GM23338 (cell line): ENCODE measurements around the gene S100Z. TPM values are rescaled to one million over a fixed set of nuclear protein-coding genes. Genes with fewer than 3 reads are reported as not detected.

Experiments
- ATAC-seq: fragments of 200-7000 bp; cut with Tn5 transposase; 3 replicates; pipeline ENCODE4 v1.9.1; 2020
- DNase-seq: peaks from one replicate; pipeline ENCODE4 v3.0.0-alpha.2; 2015; ENCODE audit warnings: low spot score
- H2AFZ ChIP-seq: fragments of 200-600 bp; sonication (generic); 2 replicates; pipeline ENCODE4 v1.8.0; 2016; ENCODE audit warnings: antibody characterized with exemption, mild to moderate bottlenecking, moderate library complexity
- H3F3A ChIP-seq: fragments of 200-600 bp; sonication (generic); replicated peaks from 2 replicates; pipeline ENCODE4 v1.8.0; 2017; ENCODE audit warnings: antibody characterized with exemption, mixed run types, low read depth
- H3K27ac ChIP-seq: fragments of 200-600 bp; sonication (generic); 2 replicates; pipeline ENCODE4 v1.6.1; 2016; ENCODE audit warnings: low read depth
- H3K27me3 ChIP-seq: fragments of 200-600 bp; sonication (generic); 2 replicates; pipeline ENCODE4 v1.8.0; 2016; ENCODE audit warnings: mild to moderate bottlenecking, mixed run types, moderate library complexity; ENCODE audit not compliant: insufficient read depth
- H3K36me3 ChIP-seq: fragments of 200-600 bp; sonication (generic); 2 replicates; pipeline ENCODE4 v1.8.0; 2016; ENCODE audit warnings: mild to moderate bottlenecking; ENCODE audit not compliant: insufficient read depth
- H3K4me1 ChIP-seq: fragments of 200-600 bp; sonication (generic); 2 replicates; pipeline ENCODE4 v1.8.0; 2016; ENCODE audit warnings: mild to moderate bottlenecking, moderate library complexity; ENCODE audit not compliant: insufficient read depth
- H3K4me2 ChIP-seq: fragments of 200-600 bp; sonication (generic); 2 replicates; pipeline ENCODE4 v1.7.1; 2017; ENCODE audit warnings: mixed run types
- H3K4me3 ChIP-seq: fragments of 200-600 bp; sonication (generic); 2 replicates; pipeline ENCODE4 v1.6.1; 2016; ENCODE audit warnings: mixed run types
- H3K79me2 ChIP-seq: fragments of 200-600 bp; sonication (generic); replicated peaks from 2 replicates; pipeline ENCODE4 v1.8.0; 2017; ENCODE audit warnings: mild to moderate bottlenecking; ENCODE audit not compliant: insufficient read depth
- H3K9me2 ChIP-seq: fragments of 200-600 bp; sonication (generic); 2 replicates; pipeline ENCODE4 v1.8.0; 2017; ENCODE audit not compliant: insufficient read depth
- H4K20me1 ChIP-seq: fragments of 200-600 bp; sonication (generic); replicated peaks from 2 replicates; pipeline ENCODE4 v1.8.0; 2017; ENCODE audit warnings: mild to moderate bottlenecking; ENCODE audit not compliant: insufficient read depth
- H3K27ac Mint-ChIP-seq: 2 replicates; pipeline ENCODE4 v1.8.0; 2020; ENCODE audit warnings: inconsistent platforms, mild to moderate bottlenecking, moderate library complexity, mixed read lengths
- H3K27me3 Mint-ChIP-seq: 3 replicates; pipeline ENCODE4 v1.8.0; 2022; ENCODE audit warnings: low read depth, mild to moderate bottlenecking, moderate library complexity, mixed read lengths, inconsistent platforms; ENCODE audit not compliant: insufficient read depth, poor library complexity
- H3K36me3 Mint-ChIP-seq: 3 replicates; pipeline ENCODE4 v1.8.0; 2021; ENCODE audit warnings: low read depth, mild to moderate bottlenecking, inconsistent platforms, moderate library complexity, mixed read lengths
- H3K4me1 Mint-ChIP-seq: 3 replicates; pipeline ENCODE4 v1.8.0; 2020; ENCODE audit warnings: mild to moderate bottlenecking, inconsistent platforms, mixed read lengths
- H3K4me3 Mint-ChIP-seq: 3 replicates; pipeline ENCODE4 v1.8.0; 2021; ENCODE audit warnings: moderate library complexity, mild to moderate bottlenecking, inconsistent platforms, mixed read lengths
- H3K9me3 Mint-ChIP-seq: 3 replicates; pipeline ENCODE4 v1.8.0; 2020; ENCODE audit warnings: moderate library complexity, mild to moderate bottlenecking, inconsistent platforms, mixed read lengths
- CREB1 ChIP-seq: fragments of 250-450 bp; sonication (Bioruptor Pico); IDR thresholded peaks from 2 replicates; pipeline ENCODE4 v1.5.0; 2020; ENCODE audit warnings: low read depth, mild to moderate bottlenecking, moderate library complexity
- CTCF ChIP-seq, 2 experiments: fragments of 200-600 bp in 1 of 2; sonication (generic) in 1 of 2; conservative IDR thresholded peaks; 2 replicates each; pipeline versions ENCODE4 v1.5.1 to v1.6.1; 2016 to 2017; ENCODE audit warnings: antibody characterized with exemption in 2 of 2, low read depth in 2 of 2, mild to moderate bottlenecking in 2 of 2, moderate library complexity in 1 of 2
- ETS1 ChIP-seq: IDR thresholded peaks from 2 replicates; pipeline ENCODE4 v1.6.1; 2016; ENCODE audit warnings: antibody characterized with exemption
- EZH2 ChIP-seq: fragments of 200-600 bp; sonication (generic); IDR thresholded peaks from one replicate; pipeline ENCODE4 v1.8.0; 2017; ENCODE audit warnings: antibody characterized with exemption, mild to moderate bottlenecking, low read depth; ENCODE audit not compliant: unreplicated experiment
- EZH2phosphoT487 ChIP-seq: fragments of 200-600 bp; sonication (generic); IDR thresholded peaks from one replicate; pipeline ENCODE4 v1.8.1; 2018; ENCODE audit warnings: antibody characterized with exemption; ENCODE audit not compliant: unreplicated experiment
- JUNB ChIP-seq: IDR thresholded peaks from one replicate; pipeline ENCODE4 v1.6.1; 2016; ENCODE audit warnings: antibody characterized with exemption; ENCODE audit not compliant: unreplicated experiment
- NANOG ChIP-seq: IDR thresholded peaks from 2 replicates; pipeline ENCODE4 v1.6.1; 2016; ENCODE audit warnings: antibody characterized with exemption, borderline replicate concordance
- POLR2AphosphoS5 ChIP-seq: IDR thresholded peaks from 2 replicates; pipeline ENCODE4 v1.6.1; 2016; ENCODE audit warnings: antibody characterized with exemption, low read depth
- REST ChIP-seq: IDR thresholded peaks from one replicate; pipeline ENCODE4 v1.6.1; 2018; ENCODE audit warnings: antibody characterized with exemption; ENCODE audit not compliant: unreplicated experiment
- STAT1 ChIP-seq: IDR thresholded peaks from one replicate; pipeline ENCODE4 v1.6.1; 2016; ENCODE audit warnings: antibody characterized with exemption; ENCODE audit not compliant: unreplicated experiment
- ZNF114 ChIP-seq: fragments of 250-450 bp; sonication (Bioruptor Pico); IDR thresholded peaks from 2 replicates; pipeline ENCODE4 v1.5.0; 2020; ENCODE audit warnings: mild to moderate bottlenecking, moderate library complexity
- ZNF331 ChIP-seq: fragments of 250-450 bp; sonication (Bioruptor Pico); IDR thresholded peaks from 2 replicates; pipeline ENCODE4 v1.5.0; 2020; ENCODE audit warnings: low read depth, mild to moderate bottlenecking, moderate library complexity
- ZNF462 ChIP-seq: fragments of 250-450 bp; sonication (Bioruptor Pico); IDR thresholded peaks from 2 replicates; pipeline ENCODE4 v1.5.0; 2020; ENCODE audit warnings: mild to moderate bottlenecking, moderate library complexity
- polyA plus RNA-seq: library from polyadenylated mRNA; unstranded; fragments of >200 nt; fragmentation: Nextera tagmentation; extraction: Ambion mirVana; gene quantifications from 2 replicates; pipeline ENCODE4 v1.2.1, GENCODE V29; 2016
- total RNA-seq: library from RNA; depleted of rRNA; stranded (reverse); fragments of >200 nt; shearing (Covaris generic); gene quantifications from 2 replicates; pipeline ENCODE4 v1.2.3, GENCODE V29; 2014

Gene S100Z
- total and polyA plus RNA-seq, 2 experiments from 2014 or later, result not detected

- ATAC-seq, result no peak
- Mint-ChIP-seq H3K9me3 (no peaks in the 10 kb centered on the region), H3K27ac (no peak overlapping the region)
These were observed 29.3 kb upstream of the S100Z start for GRCh38 chr5:76820526-76820890.

More at GRCh38 chr5:76820526-76820890, 29.3 kb upstream of the S100Z start:
- Histone ChIP-seq H3K4me3 (peak overlapping the region; percentile 98), H3K27ac (no peak overlapping the region), H3F3A (peaks cover 5% of the 10 kb centered on the region; the same call in 1 of the 2 replicates), H3K9me2 (no peaks in the 10 kb centered on the region), H3K79me2 (peaks cover 57% of the 10 kb centered on the region), H3K4me1 (peaks cover 17% of the 10 kb centered on the region), H3K27me3 (peaks cover 33% of the 10 kb centered on the region), H3K4me2 (peak overlapping the region; percentile 81), H4K20me1 (peaks cover 4% of the 10 kb centered on the region), H3K36me3 (no peaks in the 10 kb centered on the region), H2AFZ (no peak overlapping the region)
- H3K27me3 Mint-ChIP-seq, result peaks cover 23% of the 10 kb centered on the region
- DNase-seq, result no peak
- peaks cover 22% of the 10 kb centered on the region for H3K4me1 Mint-ChIP-seq
- TF ChIP-seq ETS1, result no peak
- no peak for TF ChIP-seq REST
- TF ChIP-seq CTCF (conservative IDR thresholded peaks at IDR 0.05; ENCODE audit: low read depth in 2 of 2), result no peak
- no peak for TF ChIP-seq NANOG
- TF ChIP-seq POLR2AphosphoS5, result no peak
- TF ChIP-seq ZNF462 (CRISPR knock-in tag), result no peak
- TF ChIP-seq ZNF114 (CRISPR knock-in tag), result no peak
- TF ChIP-seq EZH2, result no peak
- TF ChIP-seq ZNF331 (CRISPR knock-in tag), result no peak
- no peak for TF ChIP-seq EZH2phosphoT487
- TF ChIP-seq STAT1, result no peak
- TF ChIP-seq CREB1 (CRISPR knock-in tag), result no peak
- TF ChIP-seq JUNB, result no peak
- H3K36me3 Mint-ChIP-seq, result no peaks in the 10 kb centered on the region; the same call in 1 of the 3 replicates
- H3K4me3 Mint-ChIP-seq, result peak overlapping the region; percentile 90
